HG03521 (cell line): Measurements from ENCODE around the gene GPX8.

Experiments
- ATAC-seq: cut with Tn5 transposase; IDR thresholded peaks from one replicate; pipeline ENCODE4 v1.9.1; 2021; ENCODE audit warnings: mild to moderate bottlenecking, moderate library complexity; ENCODE audit not compliant: unreplicated experiment

The GPX8 gene

GRCh38 chr5:55159763-55160492 lies at the start of gene GPX8:
TSS of gene GPX8 (plus strand) at chr5:55160171. CDS start at chr5:55160193, 22 bp downstream.
- no peak for ATAC-seq

GRCh38 chr5:55110217-55110616 lies 49.8 kb upstream of the GPX8 start:
- no peak for ATAC-seq

- no peak for ATAC-seq
Measured at GRCh38 chr5:55113327-55113726, 46.6 kb upstream of the GPX8 start.

GRCh38 chr5:55114061-55114460 lies 45.9 kb upstream of the GPX8 start:
- no peak for ATAC-seq

GRCh38 chr5:55123365-55123764 lies 36.6 kb upstream of the GPX8 start:
- no peak for ATAC-seq

- no peak for ATAC-seq
Measured at GRCh38 chr5:55134053-55134722, 25.8 kb upstream of the GPX8 start.

GRCh38 chr5:55136521-55136920 lies 23.4 kb upstream of the GPX8 start:
- no peak for ATAC-seq

GRCh38 chr5:55140908-55141665 lies 18.9 kb upstream of the GPX8 start:
- no peak for ATAC-seq

- no peak for ATAC-seq
Measured at GRCh38 chr5:55141945-55142690, 17.9 kb upstream of the GPX8 start.

GRCh38 chr5:55143624-55144023 lies 16.3 kb upstream of the GPX8 start:
- ATAC-seq = no peak

GRCh38 chr5:55146080-55146479 lies 13.9 kb upstream of the GPX8 start:
- no peak for ATAC-seq

- ATAC-seq = no peak
Measured at GRCh38 chr5:55146543-55147151, 13.3 kb upstream of the GPX8 start.

- ATAC-seq = no peak
Measured at GRCh38 chr5:55149308-55149795, 10.6 kb upstream of the GPX8 start.

- ATAC-seq = no peak
Measured at GRCh38 chr5:55151923-55152842, 7.8 kb upstream of the GPX8 start.

- ATAC-seq = no peak
Measured at GRCh38 chr5:55154873-55155272, 5.1 kb upstream of the GPX8 start.

- ATAC-seq = no peak
Measured at GRCh38 chr5:55160493-55161209, 680 bp downstream of the GPX8 start.

GRCh38 chr5:55162666-55163065 lies 2.7 kb downstream of the GPX8 start:
- no peak for ATAC-seq

GRCh38 chr5:55171471-55171870 lies 11.5 kb downstream of the GPX8 start:
- ATAC-seq = no peak
